ENCODE measurements around the gene LIPC. TPM values are rescaled to one million over a fixed set of nuclear protein-coding genes. Genes with fewer than 3 reads are reported as not detected.

The LIPC gene
- total and polyA plus RNA-seq, 8 donors, result 0.23 to 7.5 (median 0.76) TPM; not detected in 4

DNA sequence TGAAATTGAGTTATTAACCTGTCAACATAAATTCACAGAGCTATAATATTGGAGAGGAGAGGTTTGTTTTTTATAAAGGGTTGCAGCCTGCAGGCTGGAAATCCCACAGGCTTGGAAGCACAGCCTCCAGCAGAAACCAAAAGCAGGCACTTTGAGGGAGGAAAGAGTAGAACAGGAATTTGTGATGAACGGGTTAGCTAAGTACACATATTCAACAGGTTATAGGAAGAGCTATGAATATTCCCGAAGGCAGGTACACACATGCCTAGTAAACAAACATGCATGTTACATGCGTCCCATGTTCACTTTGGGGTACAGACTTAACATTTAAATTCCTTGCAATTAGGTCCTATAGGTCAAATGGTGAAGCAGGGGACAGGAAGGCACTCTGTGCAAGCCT lies 25.9 kb upstream of the LIPC start:
- Histone ChIP-seq H3K27ac (no peak overlapping the region), H3K9me3 (no peaks in the 10 kb centered on the region), H3K27me3 (no peaks in the 10 kb centered on the region), H3K4me1 (no peaks in the 10 kb centered on the region), H3K4me3 (no peak overlapping the region), H3K36me3 (no peaks in the 10 kb centered on the region)
- no peak for TF ChIP-seq POLR2A (IDR thresholded peaks at IDR 0.05)
- TF ChIP-seq POLR2AphosphoS5 (IDR thresholded peaks at IDR 0.05), result no peak
- no peak for TF ChIP-seq CTCF (IDR thresholded peaks at IDR 0.05)
- TF ChIP-seq EP300 (IDR thresholded peaks at IDR 0.05), result no peak
- intact Hi-C loops (cut with DNase I; ENCODE audit: low total_unique reads), result no loop called here
- 79 to 89% (median 82%) methylated on average over 3 of the region's 3 CpGs for WGBS, 5 donors
- DNase-seq, result no peak

DNA sequence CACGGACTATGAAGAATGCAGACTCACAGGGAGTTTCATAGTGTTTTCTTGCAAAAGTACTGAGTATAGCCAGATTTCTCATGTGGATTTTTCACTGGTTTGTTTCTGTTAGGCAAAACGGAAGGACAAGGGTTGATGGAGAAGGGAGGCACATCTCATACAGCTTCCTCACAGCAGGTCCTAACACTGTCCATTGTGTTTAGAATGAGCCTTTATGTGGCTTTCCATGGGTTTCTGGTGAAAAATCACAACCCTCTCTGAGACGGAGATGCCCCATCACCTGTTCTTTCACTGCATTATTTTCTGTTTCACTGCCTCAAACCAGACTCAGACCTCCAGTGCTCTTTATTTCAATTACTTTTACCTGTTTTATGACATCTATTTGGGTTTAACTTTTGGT lies 25.0 kb upstream of the LIPC start:
- Histone ChIP-seq H3K27ac (no peak overlapping the region), H3K27me3 (no peaks in the 10 kb centered on the region), H3K9me3 (no peaks in the 10 kb centered on the region), H3K4me3 (no peak overlapping the region), H3K4me1 (no peaks in the 10 kb centered on the region), H3K36me3 (no peaks in the 10 kb centered on the region)
- no peak for DNase-seq
- WGBS, 5 donors, result 77 to 95% (median 91%) methylated on average over 3 of the region's 3 CpGs
- intact Hi-C loops (cut with DNase I; ENCODE audit: low total_unique reads), result no loop called here
- TF ChIP-seq POLR2AphosphoS5 (IDR thresholded peaks at IDR 0.05) (no peak), POLR2A (IDR thresholded peaks at IDR 0.05) (no peak), EP300 (IDR thresholded peaks at IDR 0.05) (no peak)

DNA sequence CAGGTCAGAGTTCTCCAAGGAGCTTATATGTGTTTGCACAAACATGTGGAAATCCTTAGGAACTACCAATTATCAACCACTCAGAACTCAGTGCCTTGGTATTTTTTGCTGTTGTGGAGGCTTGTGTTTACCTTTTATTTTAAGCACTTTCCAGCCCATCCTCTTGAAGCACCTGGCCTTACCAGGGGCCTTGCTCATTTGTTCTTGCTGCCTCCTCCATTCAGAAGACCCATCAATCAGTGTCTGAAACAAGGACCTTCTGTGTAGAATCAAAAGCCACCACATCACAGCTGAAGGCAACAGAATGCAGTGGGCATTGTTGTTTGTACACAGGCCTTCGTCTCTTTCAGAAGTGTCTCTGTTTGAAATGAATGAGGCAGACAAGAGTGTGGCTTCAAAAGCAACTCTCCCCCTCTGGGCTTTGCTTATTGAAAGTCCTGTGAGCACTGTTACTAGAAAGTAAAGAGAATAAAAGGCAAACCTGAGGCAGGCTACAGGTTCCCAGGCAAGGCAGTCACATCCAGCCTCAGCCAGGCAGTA lies 24.5 kb upstream of the LIPC start:
- H3K27me3 ChIP-seq, result no peaks in the 10 kb centered on the region
- WGBS, 5 donors, result 82 to 100% (median 92%) methylated on average over 1 of the region's 1 CpG
- H3K4me1 ChIP-seq, result no peaks in the 10 kb centered on the region
- no peaks in the 10 kb centered on the region for H3K36me3 ChIP-seq
- DNase-seq, result no peak
- no peaks in the 10 kb centered on the region for H3K9me3 ChIP-seq
- intact Hi-C loops (cut with DNase I; ENCODE audit: low total_unique reads), result no loop called here
- H3K4me3 ChIP-seq, result no peak overlapping the region
- no peak overlapping the region for H3K27ac ChIP-seq
- no peak for TF ChIP-seq CTCF (IDR thresholded peaks at IDR 0.05)
- TF ChIP-seq POLR2A (IDR thresholded peaks at IDR 0.05), result no peak
- no peak for TF ChIP-seq EP300 (IDR thresholded peaks at IDR 0.05)
- no peak for TF ChIP-seq POLR2AphosphoS5 (IDR thresholded peaks at IDR 0.05)

GRCh38 chr15:58407778-58408177 lies 24.0 kb upstream of the LIPC start:
- TF ChIP-seq POLR2A (IDR thresholded peaks at IDR 0.05) (no peak), POLR2AphosphoS5 (IDR thresholded peaks at IDR 0.05) (no peak), CTCF (IDR thresholded peaks at IDR 0.05) (no peak), EP300 (IDR thresholded peaks at IDR 0.05) (no peak)

DNA sequence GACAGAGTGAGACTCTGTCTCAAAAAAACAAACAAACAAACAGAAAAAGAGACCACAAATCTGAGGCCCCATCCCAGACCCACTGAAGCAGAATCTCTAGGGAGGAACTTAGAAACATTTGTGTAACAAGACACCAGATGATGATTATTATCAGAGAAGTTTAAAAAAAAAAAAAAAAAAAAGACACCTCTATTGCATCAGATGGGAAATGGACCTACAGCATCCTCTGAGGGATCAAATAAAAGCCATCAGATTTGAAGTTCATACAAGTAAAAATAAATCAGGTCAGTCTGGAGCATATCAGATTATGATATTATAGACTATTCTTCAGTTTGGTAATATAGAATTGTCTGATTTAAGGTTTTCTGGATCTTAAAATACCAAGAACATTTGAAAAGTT lies 21.9 kb upstream of the LIPC start:
- peak overlapping the region in 2 of 5 donors; percentile 2 to 43 for H3K27ac ChIP-seq
- no peaks in the 10 kb centered on the region for H3K27me3 ChIP-seq
- DNase-seq, result no peak
- TF ChIP-seq CTCF (IDR thresholded peaks at IDR 0.05), result no peak
- TF ChIP-seq EP300 (IDR thresholded peaks at IDR 0.05), result no peak
- no peak for TF ChIP-seq POLR2AphosphoS5 (IDR thresholded peaks at IDR 0.05)
- no peak for TF ChIP-seq POLR2A (IDR thresholded peaks at IDR 0.05)
- no peaks in the 10 kb centered on the region for H3K4me1 ChIP-seq
- H3K9me3 ChIP-seq, result no peaks in the 10 kb centered on the region
- H3K4me3 ChIP-seq, result peak overlapping the region in 1 of 4 donors; percentile 31
- no peaks in the 10 kb centered on the region for H3K36me3 ChIP-seq
- intact Hi-C loops (cut with DNase I; ENCODE audit: low total_unique reads), result no loop called here

More at GRCh38 chr15:58407778-58408177, 24.0 kb upstream of the LIPC start:
- no peaks in the 10 kb centered on the region for H3K27me3 ChIP-seq
- no peaks in the 10 kb centered on the region for H3K4me1 ChIP-seq
- H3K27ac ChIP-seq, result no peak overlapping the region
- DNase-seq, result no peak
- H3K9me3 ChIP-seq, result no peaks in the 10 kb centered on the region
- 81 to 84% (median 82%) methylated on average over 4 of the region's 4 CpGs for WGBS, 5 donors
- no peaks in the 10 kb centered on the region for H3K36me3 ChIP-seq
- intact Hi-C loops (cut with DNase I; ENCODE audit: low total_unique reads), result no loop called here
- no peak overlapping the region for H3K4me3 ChIP-seq

Measured in stomach (tissue), 9 donors.